ENCODE results near the gene EPHB1. TPM values are rescaled to one million over a fixed set of nuclear protein-coding genes. Genes with fewer than 3 reads are reported as not detected.

The EPHB1 gene
- total RNA-seq, 1 experiment from 2014 or later: 2.5 TPM

- H3K9me3 ChIP-seq (replicated peaks): no peaks in the 10 kb centered on the region
- H3K27ac ChIP-seq: no peak overlapping the region
- no peak overlapping the region for H3K4me3 ChIP-seq
- H3K4me1 ChIP-seq: peaks cover 25% of the 10 kb centered on the region
- H3K27me3 ChIP-seq: no peaks in the 10 kb centered on the region
- no peak for DNase-seq
- H3K36me3 ChIP-seq: no peaks in the 10 kb centered on the region
Measured at GRCh38 chr3:134883697-134884385, 88.8 kb downstream of the EPHB1 start.

GRCh38 chr3:134885877-134886621, 91.0 kb downstream of the EPHB1 start:
- Histone ChIP-seq H3K36me3 (no peaks in the 10 kb centered on the region), H3K9me3 (replicated peaks) (no peaks in the 10 kb centered on the region), H3K27me3 (no peaks in the 10 kb centered on the region), H3K4me3 (no peak overlapping the region), H3K27ac (no peak overlapping the region), H3K4me1 (peaks cover 3% of the 10 kb centered on the region; the same call in 1 of the 2 replicates)
- no peak for DNase-seq

GRCh38 chr3:134886991-134887390, 91.9 kb downstream of the EPHB1 start:
- Histone ChIP-seq H3K9me3 (replicated peaks) (no peaks in the 10 kb centered on the region; the same call in 1 of the 2 replicates), H3K27me3 (no peaks in the 10 kb centered on the region), H3K36me3 (no peaks in the 10 kb centered on the region), H3K4me1 (no peaks in the 10 kb centered on the region), H3K4me3 (no peak overlapping the region), H3K27ac (no peak overlapping the region)
- no peak for DNase-seq

GRCh38 chr3:134887536-134887935, 92.5 kb downstream of the EPHB1 start:
- no peaks in the 10 kb centered on the region for H3K27me3 ChIP-seq
- H3K36me3 ChIP-seq: no peaks in the 10 kb centered on the region
- H3K27ac ChIP-seq: no peak overlapping the region
- DNase-seq: no peak
- H3K4me3 ChIP-seq: no peak overlapping the region
- no peaks in the 10 kb centered on the region; the same call in 1 of the 2 replicates for H3K9me3 ChIP-seq (replicated peaks)
- H3K4me1 ChIP-seq: no peaks in the 10 kb centered on the region

GRCh38 chr3:134892326-134892725, 97.3 kb downstream of the EPHB1 start:
- Histone ChIP-seq H3K4me3 (no peak overlapping the region), H3K36me3 (no peaks in the 10 kb centered on the region), H3K27me3 (no peaks in the 10 kb centered on the region), H3K9me3 (replicated peaks) (no peaks in the 10 kb centered on the region; the same call in 1 of the 2 replicates), H3K27ac (no peak overlapping the region), H3K4me1 (no peaks in the 10 kb centered on the region)
- no peak for DNase-seq

GRCh38 chr3:134892761-134893160, 97.7 kb downstream of the EPHB1 start:
- no peaks in the 10 kb centered on the region; the same call in 1 of the 2 replicates for H3K9me3 ChIP-seq (replicated peaks)
- no peak overlapping the region for H3K4me3 ChIP-seq
- no peaks in the 10 kb centered on the region for H3K36me3 ChIP-seq
- no peak for DNase-seq
- H3K27ac ChIP-seq: no peak overlapping the region
- H3K4me1 ChIP-seq: no peaks in the 10 kb centered on the region
- no peaks in the 10 kb centered on the region for H3K27me3 ChIP-seq

- no peaks in the 10 kb centered on the region; the same call in 1 of the 2 replicates for H3K9me3 ChIP-seq (replicated peaks)
- no peak overlapping the region for H3K27ac ChIP-seq
- H3K27me3 ChIP-seq: no peaks in the 10 kb centered on the region
- no peaks in the 10 kb centered on the region for H3K36me3 ChIP-seq
- no peak overlapping the region for H3K4me3 ChIP-seq
- DNase-seq: no peak
- no peaks in the 10 kb centered on the region for H3K4me1 ChIP-seq
Measured at GRCh38 chr3:134894533-134894932, 99.5 kb downstream of the EPHB1 start.

- Histone ChIP-seq H3K27me3 (no peaks in the 10 kb centered on the region), H3K4me1 (no peaks in the 10 kb centered on the region), H3K27ac (no peak overlapping the region), H3K36me3 (no peaks in the 10 kb centered on the region), H3K4me3 (no peak overlapping the region), H3K9me3 (replicated peaks) (no peaks in the 10 kb centered on the region; the same call in 1 of the 2 replicates)
- no peak for DNase-seq
Measured at GRCh38 chr3:134895181-134895580, 100.1 kb downstream of the EPHB1 start.

- Histone ChIP-seq H3K27ac (no peak overlapping the region), H3K27me3 (no peaks in the 10 kb centered on the region), H3K9me3 (replicated peaks) (no peaks in the 10 kb centered on the region; the same call in 1 of the 2 replicates), H3K4me1 (no peaks in the 10 kb centered on the region), H3K36me3 (no peaks in the 10 kb centered on the region), H3K4me3 (no peak overlapping the region)
- no peak for DNase-seq
Measured at GRCh38 chr3:134896141-134896540, 101.1 kb downstream of the EPHB1 start.

- Histone ChIP-seq H3K36me3 (no peaks in the 10 kb centered on the region), H3K27ac (no peak overlapping the region), H3K4me1 (no peaks in the 10 kb centered on the region), H3K4me3 (no peak overlapping the region), H3K27me3 (no peaks in the 10 kb centered on the region), H3K9me3 (replicated peaks) (no peaks in the 10 kb centered on the region)
- DNase-seq: no peak
Measured at GRCh38 chr3:134896696-134897095, 101.6 kb downstream of the EPHB1 start.

- H3K27me3 ChIP-seq: no peaks in the 10 kb centered on the region
- H3K9me3 ChIP-seq (replicated peaks): no peaks in the 10 kb centered on the region
- peak in 1 of 2 experiments; percentile 24 for DNase-seq
Measured at GRCh38 chr3:134897391-134898141, 102.5 kb downstream of the EPHB1 start.

GRCh38 chr3:134898181-134898754, 103.2 kb downstream of the EPHB1 start:
- DNase-seq: no peak
- H3K9me3 ChIP-seq (replicated peaks): no peaks in the 10 kb centered on the region
- no peaks in the 10 kb centered on the region for H3K4me1 ChIP-seq
- H3K27me3 ChIP-seq: no peaks in the 10 kb centered on the region
- no peak overlapping the region for H3K4me3 ChIP-seq
- H3K36me3 ChIP-seq: no peaks in the 10 kb centered on the region
- no peak overlapping the region for H3K27ac ChIP-seq

More at GRCh38 chr3:134897391-134898141, 102.5 kb downstream of the EPHB1 start:
- Histone ChIP-seq H3K27ac (no peak overlapping the region), H3K36me3 (no peaks in the 10 kb centered on the region), H3K4me3 (no peak overlapping the region), H3K4me1 (no peaks in the 10 kb centered on the region)

GRCh38 chr3:134899786-134900185, 104.7 kb downstream of the EPHB1 start:
- DNase-seq: no peak
- H3K4me3 ChIP-seq: no peak overlapping the region
- no peaks in the 10 kb centered on the region for H3K36me3 ChIP-seq
- H3K4me1 ChIP-seq: no peaks in the 10 kb centered on the region
- H3K27ac ChIP-seq: no peak overlapping the region
- no peaks in the 10 kb centered on the region for H3K27me3 ChIP-seq
- no peaks in the 10 kb centered on the region for H3K9me3 ChIP-seq (replicated peaks)

GRCh38 chr3:134900482-134900881, 105.4 kb downstream of the EPHB1 start:
- H3K4me1 ChIP-seq: no peaks in the 10 kb centered on the region
- no peak overlapping the region for H3K27ac ChIP-seq
- no peaks in the 10 kb centered on the region for H3K27me3 ChIP-seq
- no peak overlapping the region for H3K4me3 ChIP-seq
- DNase-seq: no peak
- H3K36me3 ChIP-seq: no peaks in the 10 kb centered on the region
- H3K9me3 ChIP-seq (replicated peaks): no peaks in the 10 kb centered on the region

Data from SJCRH30 (cell line).